Measurements from ENCODE around the gene PRKD2. TPM values are rescaled to one million over a fixed set of nuclear protein-coding genes. Genes with fewer than 3 reads are reported as not detected.
"Not testable (repeated sequence)": the region's sequence is repeated elsewhere in the genome, so short reads cannot be mapped to it uniquely, and the experiment has no call there.

PRKD2 gene
- total RNA-seq, 1 experiment from 2014 or later: 30.4 TPM

DNA sequence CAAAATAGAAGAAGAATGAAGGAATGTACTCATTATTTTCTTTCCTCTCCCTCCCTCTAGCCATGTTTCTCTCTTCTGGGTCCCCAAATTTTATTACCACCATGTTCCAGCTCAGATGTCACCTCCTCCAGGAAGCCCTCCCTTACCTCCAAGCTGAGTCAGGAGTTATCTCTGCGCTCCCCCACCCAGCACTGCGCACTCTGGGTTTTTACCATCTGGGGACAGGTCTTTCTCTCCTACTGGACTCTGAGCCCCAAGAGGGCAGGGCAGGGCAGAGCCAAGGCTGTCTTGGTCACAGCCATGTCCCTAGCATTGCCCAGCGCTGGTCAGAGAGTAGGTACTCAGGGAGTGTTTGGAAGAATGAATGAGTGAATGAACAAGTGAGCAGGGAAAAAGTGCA lies 83.8 kb downstream of the PRKD2 start:
- Mint-ChIP-seq H3K4me1 (ENCODE audit: insufficient read depth, unreplicated experiment) (peaks cover 14% of the 10 kb centered on the region), H3K27ac (ENCODE audit: low read depth, unreplicated experiment) (no peak overlapping the region), H3K4me3 (ENCODE audit: unreplicated experiment) (peak overlapping the region; percentile 48), H3K36me3 (ENCODE audit: insufficient read depth, unreplicated experiment) (no peaks in the 10 kb centered on the region), H3K9me3 (ENCODE audit: unreplicated experiment) (no peaks in the 10 kb centered on the region), H3K27me3 (ENCODE audit: insufficient read depth, unreplicated experiment) (peaks cover 11% of the 10 kb centered on the region)
- intact Hi-C loops (cut with micrococcal nuclease): no loop called here
- POLR2A ChIA-PET: interaction anchor here (3.0 kb wide), 1 partner anchor 32 kb away, joined by 8 read pairs; the partner anchor contains the start of gene CALM3
- no TSS peak for BruUV-seq (replicated peaks)
- CTCF ChIA-PET: interaction anchor here (0.6 to 8.1 kb wide), 5 partner anchors 18 to 207 kb away, joined by 3 to 75 read pairs (median 4); no protein-coding TSS in a partner anchor
- no peak for DNase-seq (ENCODE audit: unreplicated experiment)
- TF ChIP-seq, protein P1, sequence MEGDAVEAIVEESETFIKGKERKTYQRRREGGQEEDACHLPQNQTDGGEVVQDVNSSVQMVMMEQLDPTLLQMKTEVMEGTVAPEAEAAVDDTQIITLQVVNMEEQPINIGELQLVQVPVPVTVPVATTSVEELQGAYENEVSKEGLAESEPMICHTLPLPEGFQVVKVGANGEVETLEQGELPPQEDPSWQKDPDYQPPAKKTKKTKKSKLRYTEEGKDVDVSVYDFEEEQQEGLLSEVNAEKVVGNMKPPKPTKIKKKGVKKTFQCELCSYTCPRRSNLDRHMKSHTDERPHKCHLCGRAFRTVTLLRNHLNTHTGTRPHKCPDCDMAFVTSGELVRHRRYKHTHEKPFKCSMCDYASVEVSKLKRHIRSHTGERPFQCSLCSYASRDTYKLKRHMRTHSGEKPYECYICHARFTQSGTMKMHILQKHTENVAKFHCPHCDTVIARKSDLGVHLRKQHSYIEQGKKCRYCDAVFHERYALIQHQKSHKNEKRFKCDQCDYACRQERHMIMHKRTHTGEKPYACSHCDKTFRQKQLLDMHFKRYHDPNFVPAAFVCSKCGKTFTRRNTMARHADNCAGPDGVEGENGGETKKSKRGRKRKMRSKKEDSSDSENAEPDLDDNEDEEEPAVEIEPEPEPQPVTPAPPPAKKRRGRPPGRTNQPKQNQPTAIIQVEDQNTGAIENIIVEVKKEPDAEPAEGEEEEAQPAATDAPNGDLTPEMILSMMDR (IDR thresholded peaks at IDR 0.05; ENCODE audit: unreplicated experiment): no peak

DNA sequence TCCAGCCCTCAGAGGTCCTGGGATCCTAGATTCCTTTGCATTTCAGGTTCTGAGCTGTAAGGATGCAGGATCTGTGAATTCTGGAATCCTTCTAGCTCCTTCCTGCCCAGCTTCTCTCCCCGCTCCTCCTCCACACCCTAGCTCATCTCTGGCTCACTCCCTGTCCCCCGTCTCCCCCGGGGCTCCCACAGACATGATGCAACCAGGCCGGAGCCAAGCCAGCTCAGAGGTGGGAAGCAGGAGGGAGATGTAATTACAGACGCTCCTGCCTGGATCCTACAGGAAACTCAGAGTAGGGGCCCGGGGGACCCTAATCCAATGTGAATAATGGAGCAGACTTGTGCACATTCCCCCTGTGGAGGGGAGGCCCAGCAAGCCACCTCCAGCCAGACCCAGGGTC lies 85.4 kb downstream of the PRKD2 start:
- ChIA-PET CTCF (interaction anchor here (0.5 to 8.1 kb wide), 7 partner anchors 9 to 462 kb away, joined by 3 to 75 read pairs (median 3); no protein-coding TSS in a partner anchor), POLR2A (interaction anchor here (1.0 to 3.0 kb wide), 3 partner anchors 12 to 31 kb away, joined by 3 to 8 read pairs (median 4); partner anchors contain the start of gene CALM3)
- Mint-ChIP-seq H3K27ac (ENCODE audit: low read depth, unreplicated experiment) (no peak overlapping the region), H3K4me3 (ENCODE audit: unreplicated experiment) (no peak overlapping the region), H3K36me3 (ENCODE audit: insufficient read depth, unreplicated experiment) (no peaks in the 10 kb centered on the region), H3K9me3 (ENCODE audit: unreplicated experiment) (no peaks in the 10 kb centered on the region), H3K27me3 (ENCODE audit: insufficient read depth, unreplicated experiment) (peaks cover 11% of the 10 kb centered on the region), H3K4me1 (ENCODE audit: insufficient read depth, unreplicated experiment) (peaks cover 14% of the 10 kb centered on the region)
- TF ChIP-seq, protein P1 (IDR thresholded peaks at IDR 0.05; ENCODE audit: unreplicated experiment): no peak
- no TSS peak for BruUV-seq (replicated peaks)
- intact Hi-C loops (cut with micrococcal nuclease): no loop called here
- DNase-seq (ENCODE audit: unreplicated experiment): peak; percentile 50

DNA sequence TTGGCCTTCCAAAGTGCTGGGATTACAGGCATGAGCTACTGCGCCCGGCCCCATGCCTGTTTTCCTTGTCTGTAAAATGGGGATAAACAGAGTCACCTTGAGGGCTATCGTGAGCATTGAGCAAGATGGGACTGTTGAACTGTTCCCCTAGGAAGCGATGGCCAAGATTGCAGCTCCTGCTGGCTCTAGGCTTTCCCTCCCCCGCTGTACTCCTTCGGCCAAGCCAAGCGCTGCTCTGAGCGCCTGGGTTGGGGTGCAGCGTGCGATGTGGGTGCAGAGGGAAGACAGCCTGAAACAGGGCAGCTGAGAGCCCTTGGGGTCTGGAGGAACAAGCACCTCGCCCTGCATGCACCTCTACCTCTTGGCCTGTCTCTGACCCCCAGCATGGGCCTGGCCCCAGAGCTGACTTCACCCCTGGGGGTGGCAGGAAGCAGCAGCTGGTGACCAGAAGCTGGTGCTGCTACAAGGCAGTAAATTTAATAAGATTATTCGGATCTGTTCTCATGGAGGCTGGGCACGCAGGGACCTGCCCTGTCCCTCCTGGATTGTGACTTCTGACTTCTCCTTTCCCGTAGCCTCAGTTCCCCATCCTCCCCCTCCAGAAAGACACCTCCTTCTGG lies 86.2 kb downstream of the PRKD2 start:
- no peak overlapping the region for H3K27ac Mint-ChIP-seq (ENCODE audit: low read depth, unreplicated experiment)
- ChIA-PET POLR2A (interaction anchor here (0.7 to 3.0 kb wide), 4 partner anchors 13 to 483 kb away, joined by 3 to 8 read pairs (median 4); partner anchors contain the start of genes CALM3 and ZC3H4), CTCF (interaction anchor here (0.6 to 8.1 kb wide), 4 partner anchors 15 to 122 kb away, joined by 3 to 75 read pairs (median 4); no protein-coding TSS in a partner anchor)
- H3K4me3 Mint-ChIP-seq (ENCODE audit: unreplicated experiment): no peak overlapping the region
- no peaks in the 10 kb centered on the region for H3K36me3 Mint-ChIP-seq (ENCODE audit: insufficient read depth, unreplicated experiment)
- peaks cover 11% of the 10 kb centered on the region for H3K27me3 Mint-ChIP-seq (ENCODE audit: insufficient read depth, unreplicated experiment)
- no peak for DNase-seq (ENCODE audit: unreplicated experiment)
- H3K4me1 Mint-ChIP-seq (ENCODE audit: insufficient read depth, unreplicated experiment): peaks cover 14% of the 10 kb centered on the region
- H3K9me3 Mint-ChIP-seq (ENCODE audit: unreplicated experiment): no peaks in the 10 kb centered on the region
- BruUV-seq (replicated peaks): no TSS peak
- intact Hi-C loops (cut with micrococcal nuclease): no loop called here
- TF ChIP-seq, protein P1 (IDR thresholded peaks at IDR 0.05; ENCODE audit: unreplicated experiment): no peak

DNA sequence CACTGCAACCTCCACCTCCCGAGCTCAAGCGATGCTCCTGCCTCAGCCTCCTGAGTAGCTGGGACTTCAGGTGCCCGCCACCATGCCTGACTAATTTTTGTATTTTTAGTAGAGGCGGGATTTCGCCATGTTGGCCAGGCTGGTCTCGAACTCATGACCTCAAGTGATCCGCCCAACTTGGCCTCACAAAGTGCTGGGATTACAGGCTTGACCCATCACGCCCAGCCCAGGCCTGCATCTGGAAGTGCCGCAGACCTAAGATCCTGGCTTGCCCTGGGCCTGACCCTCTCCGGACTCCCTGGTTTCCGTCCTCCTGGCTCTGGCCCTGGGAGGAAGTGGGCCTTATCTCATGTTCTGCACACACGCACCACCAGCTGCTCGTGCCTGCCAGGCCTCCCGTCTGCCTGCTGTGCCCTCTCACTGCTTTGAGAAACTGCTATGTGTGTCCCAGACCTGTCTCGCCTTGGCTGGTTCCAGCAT lies 87.3 kb downstream of the PRKD2 start:
- Mint-ChIP-seq H3K27me3 (ENCODE audit: insufficient read depth, unreplicated experiment) (peaks cover 11% of the 10 kb centered on the region), H3K9me3 (ENCODE audit: unreplicated experiment) (no peaks in the 10 kb centered on the region), H3K36me3 (ENCODE audit: insufficient read depth, unreplicated experiment) (no peaks in the 10 kb centered on the region), H3K27ac (ENCODE audit: low read depth, unreplicated experiment) (no peak overlapping the region), H3K4me1 (ENCODE audit: insufficient read depth, unreplicated experiment) (peaks cover 25% of the 10 kb centered on the region), H3K4me3 (ENCODE audit: unreplicated experiment) (no peak overlapping the region)
- TF ChIP-seq, protein P1 (IDR thresholded peaks at IDR 0.05; ENCODE audit: unreplicated experiment): no peak
- CTCF ChIA-PET: interaction anchor here (0.6 to 8.1 kb wide), 3 partner anchors 14 to 23 kb away, joined by 3 to 75 read pairs (median 4); no protein-coding TSS in a partner anchor
- no TSS peak for BruUV-seq (replicated peaks)
- intact Hi-C loops (cut with micrococcal nuclease): no loop called here
- POLR2A ChIA-PET: interaction anchor here (1.5 kb wide), 1 partner anchor 10 kb away, joined by 6 read pairs; no protein-coding TSS in a partner anchor
- DNase-seq (ENCODE audit: unreplicated experiment): no peak

DNA sequence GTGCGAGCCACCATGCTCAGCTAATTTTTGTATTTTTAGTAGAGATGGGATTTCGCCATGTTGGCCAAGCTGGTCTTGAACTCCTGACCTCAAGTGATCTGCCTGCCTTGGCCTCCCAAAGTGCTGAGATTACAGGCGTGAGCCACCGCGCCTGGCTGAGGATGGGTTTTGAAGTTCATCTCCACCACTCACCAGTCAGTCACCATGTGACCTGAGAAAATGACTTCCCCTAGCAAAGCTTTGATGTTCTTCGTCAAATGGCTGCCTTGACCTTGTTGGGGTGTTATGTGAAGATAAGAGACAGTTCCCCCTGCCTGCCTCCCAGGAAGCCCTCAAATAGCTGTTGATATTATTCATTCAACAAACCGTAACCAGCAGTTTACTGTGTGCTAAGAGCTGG lies 87.9 kb downstream of the PRKD2 start:
- DNase-seq (ENCODE audit: unreplicated experiment); H3K36me3 Mint-ChIP-seq (ENCODE audit: insufficient read depth, unreplicated experiment); H3K9me3 Mint-ChIP-seq (ENCODE audit: unreplicated experiment); H3K27ac Mint-ChIP-seq (ENCODE audit: low read depth, unreplicated experiment); intact Hi-C loops (cut with micrococcal nuclease); H3K4me3 Mint-ChIP-seq (ENCODE audit: unreplicated experiment); BruUV-seq (replicated peaks): not testable (repeated sequence)
- Mint-ChIP-seq H3K4me1 (ENCODE audit: insufficient read depth, unreplicated experiment) (peaks cover 28% of the 10 kb centered on the region), H3K27me3 (ENCODE audit: insufficient read depth, unreplicated experiment) (peaks cover 11% of the 10 kb centered on the region)
- ChIA-PET CTCF (interaction anchor here (0.6 to 8.1 kb wide), 5 partner anchors 11 to 1109 kb away, joined by 3 to 75 read pairs (median 5); no protein-coding TSS in a partner anchor), POLR2A (interaction anchor here (0.6 to 1.5 kb wide), 3 partner anchors 11 to 31 kb away, joined by 3 to 6 read pairs (median 3); partner anchors contain the start of gene CALM3)
